ENCODE data around the gene BLMH.

BLMH gene

DNA sequence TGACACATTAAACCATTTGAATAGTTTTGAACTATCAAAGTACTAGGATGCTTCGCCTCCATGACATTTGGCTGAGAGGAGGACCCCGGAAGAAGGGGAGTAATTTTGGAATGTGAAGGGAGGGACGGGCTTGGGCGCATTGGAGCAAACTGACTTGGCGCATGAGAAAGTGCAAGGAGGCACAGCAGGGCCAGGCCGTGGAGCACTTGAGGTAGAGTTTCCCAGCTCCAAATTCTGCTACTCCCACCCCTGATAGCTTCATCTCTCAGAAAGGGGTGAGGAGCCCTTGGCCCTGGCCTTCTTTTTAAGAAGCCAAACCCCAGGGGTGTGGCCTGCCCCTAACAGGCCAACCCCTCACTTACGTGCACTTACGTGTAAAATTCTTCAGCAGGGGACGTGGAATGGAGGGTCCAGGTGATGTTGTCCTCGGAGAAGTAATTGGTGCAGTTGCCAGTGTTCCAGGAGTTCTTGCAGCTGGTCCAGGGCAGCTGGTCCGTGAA, 73.9 kb downstream of the BLMH start:
- no peak overlapping the region for H2BK5ac ChIP-seq (ENCODE audit: low read depth, low read length, poor library complexity)
- H4K12ac ChIP-seq (ENCODE audit: low read depth, low read length): no peak overlapping the region
- no CpG with 5 or more reads among the region's 11 CpGs for WGBS (ENCODE audit: extremely low coverage, insufficient coverage, insufficient read length)
- H3K79me1 ChIP-seq (ENCODE audit: low read length): no peaks in the 10 kb centered on the region
- no peak overlapping the region for H2BK120ac ChIP-seq (ENCODE audit: insufficient read depth, low read length, poor library complexity)
- H3K4me2 ChIP-seq (ENCODE audit: low read length): no peak overlapping the region
- H3K36me3 ChIP-seq (ENCODE audit: control insufficient read depth in 1 of 2, insufficient read depth in 2 of 2, low read length in 2 of 2): no peaks in the 10 kb centered on the region
- no peak overlapping the region for H3K23ac ChIP-seq (ENCODE audit: low read length)
- no peaks in the 10 kb centered on the region for H3K27me3 ChIP-seq (ENCODE audit: insufficient read depth, low read length)
- DNase-seq: no peak
- no peaks in the 10 kb centered on the region for H3K9me3 ChIP-seq (ENCODE audit: insufficient read depth, low read depth, low read length)
- H3K79me2 ChIP-seq (ENCODE audit: control insufficient read depth, insufficient read depth, low read length, poor library complexity): no peaks in the 10 kb centered on the region
- H3K9ac ChIP-seq (ENCODE audit: low read length): no peak overlapping the region
- H2AK5ac ChIP-seq (ENCODE audit: low read length): no peak overlapping the region
- no peak overlapping the region for H2BK12ac ChIP-seq (ENCODE audit: low read length)
- H3K4ac ChIP-seq (ENCODE audit: low read depth, low read length): no peak overlapping the region
- peaks cover 0 to 5% of the 10 kb centered on the region in 2 experiments for H3K4me1 ChIP-seq (ENCODE audit: control insufficient read depth in 1 of 2, insufficient read depth in 2 of 2, low read length in 2 of 2)
- no peak overlapping the region for H3K18ac ChIP-seq (ENCODE audit: low read length)
- H4K91ac ChIP-seq (ENCODE audit: low read depth, low read length): no peak overlapping the region
- H3K27ac ChIP-seq (ENCODE audit: low read depth, low read length): no peak overlapping the region
- H3K4me3 ChIP-seq (ENCODE audit: low read depth, low read length): no peak overlapping the region
- no peak overlapping the region for H2AFZ ChIP-seq (ENCODE audit: insufficient read depth, low read length, poor library complexity)
- no peak overlapping the region for H4K8ac ChIP-seq (ENCODE audit: low read depth, low read length)
- H3K14ac ChIP-seq (ENCODE audit: low read length): no peak overlapping the region

DNA sequence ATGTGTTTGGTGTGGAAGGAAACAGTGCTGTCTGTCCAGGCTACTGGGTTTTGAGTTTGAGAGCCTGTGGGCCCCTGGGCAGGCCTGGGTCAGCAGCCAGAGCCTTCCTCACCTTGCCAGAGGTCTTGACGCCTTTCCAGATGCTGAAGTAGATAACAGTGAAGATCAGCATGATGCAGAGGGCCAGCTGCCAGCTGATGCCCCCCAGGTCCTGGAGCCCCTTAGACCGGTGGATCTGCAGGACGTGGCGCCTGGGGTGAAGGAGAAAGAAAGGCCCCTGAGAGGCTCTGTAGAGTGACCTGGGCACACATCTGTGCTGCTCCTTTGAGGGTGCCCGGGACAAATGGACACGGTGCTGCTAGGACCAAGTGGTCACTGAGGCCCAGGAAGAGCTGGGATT, 74.7 kb downstream of the BLMH start:
- no peak for DNase-seq
- H3K27ac ChIP-seq (ENCODE audit: low read depth, low read length): no peak overlapping the region
- H3K4ac ChIP-seq (ENCODE audit: low read depth, low read length): no peak overlapping the region
- no peaks in the 10 kb centered on the region for H3K36me3 ChIP-seq (ENCODE audit: control insufficient read depth in 1 of 2, insufficient read depth in 2 of 2, low read length in 2 of 2)
- H2AK5ac ChIP-seq (ENCODE audit: low read length): no peak overlapping the region
- H3K27me3 ChIP-seq (ENCODE audit: insufficient read depth, low read length): no peaks in the 10 kb centered on the region
- peaks cover 0 to 5% of the 10 kb centered on the region in 2 experiments for H3K4me1 ChIP-seq (ENCODE audit: control insufficient read depth in 1 of 2, insufficient read depth in 2 of 2, low read length in 2 of 2)
- H2BK120ac ChIP-seq (ENCODE audit: insufficient read depth, low read length, poor library complexity): no peak overlapping the region
- H3K14ac ChIP-seq (ENCODE audit: low read length): no peak overlapping the region
- no peak overlapping the region for H2BK5ac ChIP-seq (ENCODE audit: low read depth, low read length, poor library complexity)
- no peak overlapping the region for H4K8ac ChIP-seq (ENCODE audit: low read depth, low read length)
- no peak overlapping the region for H3K18ac ChIP-seq (ENCODE audit: low read length)
- no peak overlapping the region for H4K91ac ChIP-seq (ENCODE audit: low read depth, low read length)
- no peak overlapping the region for H2BK12ac ChIP-seq (ENCODE audit: low read length)
- no peak overlapping the region for H3K23ac ChIP-seq (ENCODE audit: low read length)
- WGBS (ENCODE audit: extremely low coverage, insufficient coverage, insufficient read length): no CpG with 5 or more reads among the region's 6 CpGs
- H3K9me3 ChIP-seq (ENCODE audit: insufficient read depth, low read depth, low read length): no peaks in the 10 kb centered on the region
- no peak overlapping the region for H4K12ac ChIP-seq (ENCODE audit: low read depth, low read length)
- no peak overlapping the region for H3K4me2 ChIP-seq (ENCODE audit: low read length)
- no peak overlapping the region for H3K4me3 ChIP-seq (ENCODE audit: low read depth, low read length)
- H2AFZ ChIP-seq (ENCODE audit: insufficient read depth, low read length, poor library complexity): no peak overlapping the region
- H3K79me2 ChIP-seq (ENCODE audit: control insufficient read depth, insufficient read depth, low read length, poor library complexity): no peaks in the 10 kb centered on the region
- H3K9ac ChIP-seq (ENCODE audit: low read length): no peak overlapping the region
- no peaks in the 10 kb centered on the region for H3K79me1 ChIP-seq (ENCODE audit: low read length)

DNA sequence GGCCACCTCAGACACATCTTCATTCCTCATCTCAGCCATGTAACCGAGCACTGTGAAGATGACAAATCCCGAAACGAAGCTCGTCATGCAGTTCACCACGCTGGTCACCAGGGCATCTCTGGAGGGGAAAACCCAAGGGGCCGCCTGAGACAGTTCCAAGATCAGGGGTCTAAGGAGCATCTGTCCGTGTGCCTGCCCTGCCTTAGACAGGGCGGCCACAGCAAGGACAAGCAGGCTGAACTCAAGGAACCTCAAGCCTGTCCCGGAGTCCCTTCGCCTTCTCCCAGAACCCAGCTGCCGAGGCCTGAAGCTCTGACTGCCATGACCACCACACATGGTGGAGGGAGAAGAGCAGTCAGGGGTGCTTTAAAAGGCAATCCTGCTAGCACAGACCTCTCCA, 79.0 kb downstream of the BLMH start:
- Histone ChIP-seq H3K23ac (ENCODE audit: low read length) (no peak overlapping the region), H2AK5ac (ENCODE audit: low read length) (peak overlapping the region; percentile 36), H3K36me3 (ENCODE audit: control insufficient read depth in 1 of 2, insufficient read depth in 2 of 2, low read length in 2 of 2) (no peaks in the 10 kb centered on the region), H2BK12ac (ENCODE audit: low read length) (no peak overlapping the region), H2BK5ac (ENCODE audit: low read depth, low read length, poor library complexity) (no peak overlapping the region), H3K14ac (ENCODE audit: low read length) (no peak overlapping the region), H2AFZ (ENCODE audit: insufficient read depth, low read length, poor library complexity) (no peak overlapping the region), H3K4ac (ENCODE audit: low read depth, low read length) (no peak overlapping the region), H3K9me3 (ENCODE audit: insufficient read depth, low read depth, low read length) (no peaks in the 10 kb centered on the region), H3K79me2 (ENCODE audit: control insufficient read depth, insufficient read depth, low read length, poor library complexity) (no peaks in the 10 kb centered on the region), H3K4me3 (ENCODE audit: low read depth, low read length) (no peak overlapping the region), H4K12ac (ENCODE audit: low read depth, low read length) (no peak overlapping the region), H2BK120ac (ENCODE audit: insufficient read depth, low read length, poor library complexity) (no peak overlapping the region), H3K79me1 (ENCODE audit: low read length) (no peaks in the 10 kb centered on the region), H3K27ac (ENCODE audit: low read depth, low read length) (no peak overlapping the region), H3K18ac (ENCODE audit: low read length) (no peak overlapping the region), H4K91ac (ENCODE audit: low read depth, low read length) (no peak overlapping the region), H3K9ac (ENCODE audit: low read length) (no peak overlapping the region), H3K27me3 (ENCODE audit: insufficient read depth, low read length) (no peaks in the 10 kb centered on the region), H4K8ac (ENCODE audit: low read depth, low read length) (no peak overlapping the region), H3K4me1 (ENCODE audit: control insufficient read depth in 1 of 2, insufficient read depth in 2 of 2, low read length in 2 of 2) (no peaks in the 10 kb centered on the region), H3K4me2 (ENCODE audit: low read length) (no peak overlapping the region)
- DNase-seq: peak; percentile 60 to 71
- no CpG with 5 or more reads among the region's 11 CpGs for WGBS (ENCODE audit: extremely low coverage, insufficient coverage, insufficient read length)

DNA sequence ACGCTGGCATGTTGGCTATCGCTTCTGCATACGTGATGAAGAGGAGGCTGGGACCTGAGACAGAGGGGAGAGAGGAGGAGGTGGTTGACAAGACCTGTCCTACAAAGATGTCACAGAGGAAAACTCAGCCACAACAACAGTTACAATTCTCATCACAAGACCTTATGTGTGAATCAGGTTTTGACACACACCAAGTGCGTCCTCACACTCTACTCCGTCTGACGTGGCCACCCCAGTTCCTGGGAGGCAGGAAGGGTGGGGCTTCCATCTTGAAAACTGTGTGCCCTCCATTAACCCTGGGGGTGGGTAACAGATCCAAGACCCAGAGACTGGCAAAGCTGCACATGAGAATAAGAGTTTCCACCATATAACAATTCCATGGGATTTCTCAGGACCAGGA, 80.4 kb downstream of the BLMH start:
- no peaks in the 10 kb centered on the region for H3K27me3 ChIP-seq (ENCODE audit: insufficient read depth, low read length)
- no peak overlapping the region for H4K12ac ChIP-seq (ENCODE audit: low read depth, low read length)
- no peak overlapping the region for H3K14ac ChIP-seq (ENCODE audit: low read length)
- no peak overlapping the region for H3K4ac ChIP-seq (ENCODE audit: low read depth, low read length)
- DNase-seq: no peak
- no peak overlapping the region for H3K9ac ChIP-seq (ENCODE audit: low read length)
- no peak overlapping the region for H3K4me2 ChIP-seq (ENCODE audit: low read length)
- H2BK5ac ChIP-seq (ENCODE audit: low read depth, low read length, poor library complexity): no peak overlapping the region
- no peak overlapping the region for H2AFZ ChIP-seq (ENCODE audit: insufficient read depth, low read length, poor library complexity)
- H3K9me3 ChIP-seq (ENCODE audit: insufficient read depth, low read depth, low read length): no peaks in the 10 kb centered on the region
- H4K91ac ChIP-seq (ENCODE audit: low read depth, low read length): no peak overlapping the region
- H3K18ac ChIP-seq (ENCODE audit: low read length): no peak overlapping the region
- H3K36me3 ChIP-seq (ENCODE audit: control insufficient read depth in 1 of 2, insufficient read depth in 2 of 2, low read length in 2 of 2): no peaks in the 10 kb centered on the region
- no peaks in the 10 kb centered on the region for H3K79me1 ChIP-seq (ENCODE audit: low read length)
- H3K23ac ChIP-seq (ENCODE audit: low read length): no peak overlapping the region
- H2BK120ac ChIP-seq (ENCODE audit: insufficient read depth, low read length, poor library complexity): no peak overlapping the region
- H3K27ac ChIP-seq (ENCODE audit: low read depth, low read length): no peak overlapping the region
- no peak overlapping the region for H4K8ac ChIP-seq (ENCODE audit: low read depth, low read length)
- no peak overlapping the region for H3K4me3 ChIP-seq (ENCODE audit: low read depth, low read length)
- no peak overlapping the region for H2BK12ac ChIP-seq (ENCODE audit: low read length)
- H3K4me1 ChIP-seq (ENCODE audit: control insufficient read depth in 1 of 2, insufficient read depth in 2 of 2, low read length in 2 of 2): no peaks in the 10 kb centered on the region
- no peak overlapping the region for H2AK5ac ChIP-seq (ENCODE audit: low read length)
- no peaks in the 10 kb centered on the region for H3K79me2 ChIP-seq (ENCODE audit: control insufficient read depth, insufficient read depth, low read length, poor library complexity)
- WGBS (ENCODE audit: extremely low coverage, insufficient coverage, insufficient read length): no CpG with 5 or more reads among the region's 6 CpGs
